Kidney (tissue), 14 donors: Measurements from ENCODE around the gene ANP32A. TPM values are rescaled to one million over a fixed set of nuclear protein-coding genes. Genes with fewer than 3 reads are reported as not detected.

Source experiments
- DNase-seq, 5 donors: peaks; one replicate each; pipeline ENCODE4 v3.0.0-alpha.2; 2013 to 2020
- FAIRE-seq: peaks from 2 replicates; lab custom pipeline; 2012; peaks lifted over from hg19 to GRCh38; lab: Jason Lieb, UNC
- H3K27ac ChIP-seq, 2 donors: one replicate each; pipeline ENCODE4 v1.7.0; 2013; ENCODE audit warnings: low read depth in 2 of 2, low read length in 2 of 2, inconsistent platforms in 1 of 2
- H3K27me3 ChIP-seq: one replicate; pipeline ENCODE4 v1.7.1; 2013; ENCODE audit warnings: low read length, inconsistent platforms; ENCODE audit not compliant: control insufficient read depth, insufficient read depth
- H3K36me3 ChIP-seq, 3 donors: one replicate each; pipeline versions ENCODE4 v1.7.0 to v1.7.1; 2013; ENCODE audit warnings: low read length in 3 of 3, control low read depth in 1 of 3, inconsistent platforms in 1 of 3; ENCODE audit not compliant: insufficient read depth in 3 of 3, control insufficient read depth in 2 of 3
- H3K4me1 ChIP-seq, 3 donors: one replicate each; pipeline versions ENCODE4 v1.7.0 to v1.7.1; 2013; ENCODE audit warnings: low read length in 3 of 3, inconsistent platforms in 1 of 3, low read depth in 1 of 3; ENCODE audit not compliant: control insufficient read depth in 2 of 3, insufficient read depth in 2 of 3
- H3K4me3 ChIP-seq, 3 donors: one replicate each; pipeline versions ENCODE4 v1.7.0 to v1.8.1; 2013; ENCODE audit warnings: low read length in 3 of 3, control low read depth in 1 of 3, inconsistent platforms in 1 of 3
- H3K9ac ChIP-seq, 3 donors: one replicate each; pipeline versions ENCODE4 v1.7.0 to v1.7.1; 2013; ENCODE audit warnings: low read length in 3 of 3, control low read depth in 1 of 3, inconsistent platforms in 1 of 3
- H3K9me3 ChIP-seq, 3 donors: one replicate each; pipeline versions ENCODE4 v1.7.0 to v1.7.1; 2013; ENCODE audit warnings: low read length in 3 of 3, control low read depth in 1 of 3, inconsistent platforms in 1 of 3; ENCODE audit not compliant: control insufficient read depth in 2 of 3, insufficient read depth in 1 of 3
- intact Hi-C: fragments of 100-400 bp; cut with DNase I; formaldehyde crosslinking; loops from one replicate; pipeline ENCODE4 v1.11.1; 2022
- polyA plus RNA-seq: library from polyadenylated mRNA; stranded (reverse); fragments of 350-450 nt; fragmentation: Illumina TruSeq; extraction: RNeasy Lipid Tissue Mini Kit (QIAGEN cat#74804); gene quantifications from one replicate; pipeline ENCODE4 v1.2.3, GENCODE V29; 2014; ENCODE audit warnings: low read depth, low replicate concordance; ENCODE audit not compliant: insufficient read depth
- total RNA-seq: library from RNA; stranded (reverse); fragmentation: NEBNext Ultra II Directional; extraction: Animal tissue kit (Norgen Biotek cat#: 25700); gene quantifications from one replicate; pipeline ENCODE4 v1.2.1, GENCODE V29; 2021
- TF ChIP-seq, protein P1 (sequence below): IDR thresholded peaks from 3 replicates; pipeline ENCODE4 v1.5.1; 2012; ENCODE audit warnings: mild to moderate bottlenecking, moderate library complexity, borderline replicate concordance; ENCODE audit not compliant: insufficient read depth; ENCODE audit errors: extremely low read depth
- donor health status: control.
- donor health status: control.
- donor health status: control.
- donor health status: control.
- donor health status: control.
- donor health status: DM: yes; HTN: yes; CAD: no.
- donor health status: Normal renal cell carcinoma (clear cell type).

ANP32A gene
- total and polyA plus RNA-seq, 2 donors from 2014 or later = 113 to 148 TPM

DNA sequence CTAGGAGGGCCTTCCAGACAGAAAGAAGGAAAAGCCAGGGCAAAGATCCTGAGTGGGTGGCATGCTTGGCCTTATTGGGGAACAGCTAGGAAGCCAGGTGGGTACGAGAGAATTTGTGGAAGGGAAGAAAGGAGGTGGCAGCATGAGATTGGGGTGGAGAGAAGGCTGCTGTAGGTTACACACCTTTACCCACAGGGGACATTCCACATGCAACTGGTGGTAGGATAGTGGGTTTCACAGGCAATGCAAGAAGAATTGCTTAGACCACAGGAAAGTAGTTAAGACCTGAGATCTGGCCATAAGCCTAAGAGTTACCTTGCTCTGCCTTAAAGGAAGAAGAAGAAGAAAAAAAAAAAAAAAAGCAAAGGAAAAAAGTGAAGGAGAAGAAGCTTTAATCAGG lies 19.8 kb downstream of the ANP32A start:
- H3K9ac ChIP-seq = no peak overlapping the region

DNA sequence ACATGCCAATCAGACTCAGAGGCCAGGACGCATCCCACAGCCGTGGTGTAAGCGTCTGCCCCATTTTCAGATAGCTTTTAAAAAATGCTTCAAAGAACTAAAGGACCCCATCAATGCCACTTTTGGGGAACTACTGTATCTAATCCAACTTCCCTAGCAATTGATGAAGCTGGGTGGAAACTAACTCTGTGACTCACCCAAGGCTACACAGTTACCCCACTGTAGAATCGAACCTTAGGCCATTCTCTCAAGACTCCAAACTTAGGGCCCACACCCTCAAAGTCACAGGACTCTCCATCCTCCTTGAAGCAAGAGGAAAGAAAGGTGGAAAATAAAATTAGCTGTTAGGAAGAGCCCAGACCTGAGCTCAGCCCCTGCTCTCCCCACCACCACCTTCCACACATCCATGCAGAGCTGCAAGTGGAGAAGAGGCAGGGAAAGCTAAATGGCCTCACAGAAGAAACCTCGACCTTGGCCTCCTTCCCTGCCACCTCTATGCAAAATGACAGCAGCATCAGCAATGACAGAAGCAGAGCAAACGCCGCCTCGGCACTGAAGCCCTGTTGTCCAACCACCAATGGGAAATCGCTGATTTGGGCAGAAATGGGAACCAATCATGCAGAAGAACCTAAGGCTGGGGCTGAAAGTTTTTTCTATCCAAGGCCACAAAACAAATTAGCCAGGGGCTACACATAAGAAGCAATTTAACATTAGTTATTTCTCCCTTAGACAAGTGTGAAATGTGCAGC lies 22.2 kb downstream of the ANP32A start:
- intact Hi-C loops = no loop called here
- no peak overlapping the region for H3K4me3 ChIP-seq
- H3K36me3 ChIP-seq = no peaks in the 10 kb centered on the region
- FAIRE-seq (no peak), DNase-seq (no peak)
- H3K27me3 ChIP-seq = no peaks in the 10 kb centered on the region
- no peaks in the 10 kb centered on the region for H3K9me3 ChIP-seq
- TF ChIP-seq, protein P1, sequence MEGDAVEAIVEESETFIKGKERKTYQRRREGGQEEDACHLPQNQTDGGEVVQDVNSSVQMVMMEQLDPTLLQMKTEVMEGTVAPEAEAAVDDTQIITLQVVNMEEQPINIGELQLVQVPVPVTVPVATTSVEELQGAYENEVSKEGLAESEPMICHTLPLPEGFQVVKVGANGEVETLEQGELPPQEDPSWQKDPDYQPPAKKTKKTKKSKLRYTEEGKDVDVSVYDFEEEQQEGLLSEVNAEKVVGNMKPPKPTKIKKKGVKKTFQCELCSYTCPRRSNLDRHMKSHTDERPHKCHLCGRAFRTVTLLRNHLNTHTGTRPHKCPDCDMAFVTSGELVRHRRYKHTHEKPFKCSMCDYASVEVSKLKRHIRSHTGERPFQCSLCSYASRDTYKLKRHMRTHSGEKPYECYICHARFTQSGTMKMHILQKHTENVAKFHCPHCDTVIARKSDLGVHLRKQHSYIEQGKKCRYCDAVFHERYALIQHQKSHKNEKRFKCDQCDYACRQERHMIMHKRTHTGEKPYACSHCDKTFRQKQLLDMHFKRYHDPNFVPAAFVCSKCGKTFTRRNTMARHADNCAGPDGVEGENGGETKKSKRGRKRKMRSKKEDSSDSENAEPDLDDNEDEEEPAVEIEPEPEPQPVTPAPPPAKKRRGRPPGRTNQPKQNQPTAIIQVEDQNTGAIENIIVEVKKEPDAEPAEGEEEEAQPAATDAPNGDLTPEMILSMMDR = no peak
- peaks cover 3 to 46% (median 33%) of the 10 kb centered on the region in 3 donors for H3K4me1 ChIP-seq
- peak overlapping the region in 1 of 2 donors; percentile 33 for H3K27ac ChIP-seq
- no peak overlapping the region for H3K9ac ChIP-seq

More for the DNA sequence above, 19.8 kb downstream of the ANP32A start:
- H3K4me3 ChIP-seq = no peak overlapping the region
- no peak for FAIRE-seq
- intact Hi-C loops = no loop called here
- H3K27ac ChIP-seq = no peak overlapping the region
- peaks cover 0 to 25% (median 13%) of the 10 kb centered on the region in 3 donors for H3K4me1 ChIP-seq
- TF ChIP-seq, protein P1 = no peak
- no peaks in the 10 kb centered on the region for H3K9me3 ChIP-seq
- no peaks in the 10 kb centered on the region for H3K36me3 ChIP-seq
- no peaks in the 10 kb centered on the region for H3K27me3 ChIP-seq
- DNase-seq = no peak

DNA sequence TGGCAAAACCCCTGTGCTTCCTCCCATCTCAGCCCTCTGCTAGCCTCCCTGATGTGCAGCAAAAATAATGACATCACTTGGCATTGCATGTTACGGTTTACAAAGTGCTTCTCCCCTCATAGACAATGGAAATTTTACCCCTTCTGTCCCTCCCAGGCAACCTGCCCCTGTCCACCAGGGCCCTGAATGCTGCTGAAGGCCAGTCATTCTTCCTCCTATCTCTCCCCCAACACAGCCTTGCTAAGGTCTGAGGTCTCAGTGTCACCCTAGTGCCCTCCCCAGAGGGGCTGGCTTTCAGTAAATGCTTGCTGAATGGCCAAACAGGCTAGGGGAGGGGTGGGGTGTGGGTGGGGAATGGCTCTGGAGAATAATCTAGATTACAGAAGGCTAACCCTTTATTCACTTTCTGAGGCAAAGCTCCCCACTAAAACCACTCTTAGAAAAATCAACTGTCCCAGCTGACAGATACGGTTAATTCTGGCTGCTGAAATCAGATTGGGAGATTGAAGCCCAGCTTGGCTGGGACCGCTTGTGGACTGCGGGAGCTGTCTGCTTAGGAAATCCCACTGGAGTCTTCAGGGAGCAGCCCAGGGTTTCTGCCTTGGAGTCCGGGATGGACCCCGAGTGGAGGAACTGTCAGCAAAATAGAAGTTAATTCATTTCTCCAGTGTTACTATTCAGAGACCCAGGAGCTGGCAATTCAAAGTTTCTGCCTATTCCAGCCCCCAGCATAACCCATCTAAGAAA lies 22.9 kb downstream of the ANP32A start:
- H3K4me1 ChIP-seq = peaks cover 3 to 54% (median 40%) of the 10 kb centered on the region in 3 donors
- intact Hi-C loops = no loop called here
- no peaks in the 10 kb centered on the region for H3K36me3 ChIP-seq
- no peaks in the 10 kb centered on the region for H3K9me3 ChIP-seq
- H3K9ac ChIP-seq = no peak overlapping the region
- DNase-seq (no peak), FAIRE-seq (no peak)
- H3K4me3 ChIP-seq = no peak overlapping the region
- peak overlapping the region in 1 of 2 donors; percentile 81 for H3K27ac ChIP-seq
- H3K27me3 ChIP-seq = no peaks in the 10 kb centered on the region
- TF ChIP-seq, protein P1 = no peak
